CD4-positive, alpha-beta memory T cell (primary cell): ENCODE measurements around the gene C6orf120. TPM values are rescaled to one million over a fixed set of nuclear protein-coding genes. Genes with fewer than 3 reads are reported as not detected.
A peak's percentile ranks its signal among the peaks of the same experiment; 100 is the strongest.

ENCODE experiments used
- CTCF ChIA-PET: fragments of 350-600 bp; sonication (Branson Sonifier 250); formaldehyde crosslinking; loops from one replicate; lab custom pipeline; 2021; ENCODE audit warnings: inconsistent platforms; ENCODE audit not compliant: partially characterized antibody; lab: Charles Lee
- POLR2A ChIA-PET: fragments of 350-600 bp; sonication (Branson Sonifier 250); formaldehyde crosslinking; loops from one replicate; lab custom pipeline; 2021; ENCODE audit not compliant: partially characterized antibody; lab: Charles Lee
- DNase-seq, 5 donors: peaks; one replicate each; pipeline versions ENCODE4 v3.0.0 to v3.0.0-alpha.2; 2020 to 2022; ENCODE audit warnings: mixed read lengths in 1 of 5
- H3K27ac ChIP-seq: one replicate; pipeline ENCODE4 v1.7.0; 2013; ENCODE audit warnings: low read depth, low read length
- H3K27me3 ChIP-seq: 2 replicates; pipeline ENCODE4 v1.7.0; 2013; ENCODE audit warnings: mild to moderate bottlenecking, low read length, moderate library complexity; ENCODE audit not compliant: insufficient read depth
- H3K36me3 ChIP-seq: 2 replicates; pipeline ENCODE4 v1.7.0; 2013; ENCODE audit warnings: mild to moderate bottlenecking, low read length, moderate library complexity; ENCODE audit not compliant: insufficient read depth
- H3K4me1 ChIP-seq: 2 replicates; pipeline ENCODE4 v1.7.0; 2013; ENCODE audit warnings: mild to moderate bottlenecking, low read length, moderate library complexity; ENCODE audit not compliant: insufficient read depth
- H3K4me3 ChIP-seq, 2 donors: one replicate each; pipeline ENCODE4 v1.7.0; 2013; ENCODE audit warnings: low read length in 2 of 2, mild to moderate bottlenecking in 1 of 2
- H3K9me3 ChIP-seq, 2 donors: one replicate each; pipeline ENCODE4 v1.7.0; 2013; ENCODE audit warnings: low read length in 2 of 2, control low read depth in 1 of 2; ENCODE audit not compliant: control insufficient read depth in 1 of 2
- H3K27ac Mint-ChIP-seq, 7 donors: one replicate each; pipeline ENCODE4 v1.8.0; 2020 to 2021; ENCODE audit warnings: mixed read lengths in 7 of 7, mild to moderate bottlenecking in 6 of 7, inconsistent platforms in 3 of 7, moderate library complexity in 3 of 7
- H3K27me3 Mint-ChIP-seq, 2 donors: one replicate each; pipeline ENCODE4 v1.8.0; 2020 to 2021; ENCODE audit warnings: mixed read lengths in 2 of 2
- H3K36me3 Mint-ChIP-seq, 2 donors: one replicate each; pipeline ENCODE4 v1.8.0; 2020 to 2021; ENCODE audit warnings: mixed read lengths in 2 of 2, inconsistent platforms in 1 of 2, mild to moderate bottlenecking in 1 of 2
- H3K4me1 Mint-ChIP-seq, 4 donors: one replicate each; pipeline ENCODE4 v1.8.0; 2020 to 2021; ENCODE audit warnings: mixed read lengths in 4 of 4, mild to moderate bottlenecking in 1 of 4
- H3K4me3 Mint-ChIP-seq, 8 donors: one replicate each; pipeline ENCODE4 v1.8.0; 2020 to 2021; ENCODE audit warnings: mixed read lengths in 8 of 8, mild to moderate bottlenecking in 7 of 8, moderate library complexity in 6 of 8, inconsistent platforms in 3 of 8
- H3K9me3 Mint-ChIP-seq, 8 donors: one replicate each; pipeline ENCODE4 v1.8.0; 2020 to 2021; ENCODE audit warnings: mixed read lengths in 8 of 8, mild to moderate bottlenecking in 5 of 8, inconsistent platforms in 3 of 8, moderate library complexity in 1 of 8
- intact Hi-C: fragments of 100-400 bp; cut with micrococcal nuclease; formaldehyde crosslinking; loops from one replicate; pipeline ENCODE4 v1.15.1; 2023
- polyA plus RNA-seq, 2 donors: library from polyadenylated mRNA; unstranded; fragments of 300-500 nt; fragmentation: Illumina TruSeq; gene quantifications; one replicate each; pipeline ENCODE4 v1.2.3, GENCODE V29; 2021
- total RNA-seq, 2 experiments: library from RNA; stranded (reverse); gene quantifications; one replicate each; pipeline ENCODE4 v1.2.3, GENCODE V29; 2021

C6orf120 gene
- total and polyA plus RNA-seq, 4 experiments from 2014 or later: 8.3 to 35.9 (median 21.9) TPM

- no peaks in the 10 kb centered on the region for H3K27me3 ChIP-seq
- no peaks in the 10 kb centered on the region for H3K9me3 ChIP-seq
- ChIA-PET POLR2A (interaction anchor here (0.6 to 18.2 kb wide), 3 partner anchors 24 to 63 kb away, joined by 3 to 279 read pairs (median 4); partner anchors contain the start of genes C6orf120, DYNLT2, ERMARD and WDR27), CTCF (no interaction called here)
- no peak overlapping the region for H3K4me3 ChIP-seq
- Mint-ChIP-seq H3K4me3 (no peak overlapping the region), H3K27ac (peak overlapping the region in 4 of 7 donors; percentile 1 to 33 (median 24)), H3K4me1 (peaks cover 13 to 25% (median 17%) of the 10 kb centered on the region in 4 donors), H3K9me3 (no peaks in the 10 kb centered on the region), H3K27me3 (no peaks in the 10 kb centered on the region), H3K36me3 (peaks cover 0 to 10% of the 10 kb centered on the region in 2 donors)
- H3K4me1 ChIP-seq: peaks cover 18% of the 10 kb centered on the region
- intact Hi-C loops: no loop called here
- DNase-seq: no peak
- no peaks in the 10 kb centered on the region for H3K36me3 ChIP-seq
- no peak overlapping the region for H3K27ac ChIP-seq
Observed at GRCh38 chr6:169726963-169727362, 25.0 kb downstream of the C6orf120 start.

DNA sequence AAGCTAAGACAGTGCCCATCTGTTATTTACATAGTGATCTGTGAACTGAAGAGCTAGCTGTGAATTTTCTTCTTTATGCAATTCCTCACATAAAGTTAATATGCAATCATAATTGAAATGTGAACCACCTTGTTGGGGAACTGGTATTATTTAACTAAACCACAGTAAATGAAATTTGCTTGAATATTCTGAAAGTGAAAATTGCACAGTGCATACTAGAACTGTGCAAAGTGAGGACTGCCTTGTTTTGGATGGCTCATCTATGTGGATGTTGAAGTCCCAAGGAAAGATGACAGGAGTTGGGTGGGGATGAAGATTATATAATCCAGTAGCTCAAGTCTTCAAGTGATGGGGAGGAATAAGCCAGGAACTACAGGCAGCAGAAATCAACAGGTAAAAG is 28.0 kb downstream of the C6orf120 start:
- no peak for DNase-seq
- peaks cover 9% of the 10 kb centered on the region for H3K4me1 ChIP-seq
- intact Hi-C loops: no loop called here
- Mint-ChIP-seq H3K4me1 (peaks cover 9 to 12% (median 10%) of the 10 kb centered on the region in 4 donors), H3K27me3 (no peaks in the 10 kb centered on the region), H3K9me3 (no peaks in the 10 kb centered on the region), H3K4me3 (no peak overlapping the region), H3K27ac (no peak overlapping the region), H3K36me3 (peaks cover 0 to under 1% of the 10 kb centered on the region in 2 donors)
- H3K27me3 ChIP-seq: no peaks in the 10 kb centered on the region
- H3K4me3 ChIP-seq: no peak overlapping the region
- H3K27ac ChIP-seq: no peak overlapping the region
- ChIA-PET POLR2A (interaction anchor here (0.6 kb wide), 1 partner anchor 29 kb away, joined by 3 read pairs; the partner anchor contains the start of genes C6orf120 and WDR27), CTCF (no interaction called here)
- H3K9me3 ChIP-seq: no peaks in the 10 kb centered on the region
- H3K36me3 ChIP-seq: no peaks in the 10 kb centered on the region

GRCh38 chr6:169738204-169738975 is 36.5 kb downstream of the C6orf120 start:
- no peak overlapping the region for H3K27ac Mint-ChIP-seq
- H3K36me3 ChIP-seq: no peaks in the 10 kb centered on the region

GRCh38 chr6:169738976-169739529 is 37.1 kb downstream of the C6orf120 start:
- Histone ChIP-seq H3K4me1 (no peaks in the 10 kb centered on the region), H3K27ac (no peak overlapping the region), H3K36me3 (no peaks in the 10 kb centered on the region), H3K27me3 (no peaks in the 10 kb centered on the region), H3K9me3 (no peaks in the 10 kb centered on the region), H3K4me3 (no peak overlapping the region)
- no peak for DNase-seq
- no peak overlapping the region for H3K4me3 Mint-ChIP-seq
- H3K4me1 Mint-ChIP-seq: no peaks in the 10 kb centered on the region
- intact Hi-C loops: no loop called here
- peaks cover 4 to 11% of the 10 kb centered on the region in 2 donors for H3K27me3 Mint-ChIP-seq
- no peak overlapping the region for H3K27ac Mint-ChIP-seq
- ChIA-PET POLR2A (no interaction called here), CTCF (no interaction called here)
- no peaks in the 10 kb centered on the region for H3K36me3 Mint-ChIP-seq
- H3K9me3 Mint-ChIP-seq: no peaks in the 10 kb centered on the region

More at GRCh38 chr6:169738204-169738975, 36.5 kb downstream of the C6orf120 start:
- Mint-ChIP-seq H3K27me3 (peaks cover 4 to 11% of the 10 kb centered on the region in 2 donors), H3K4me3 (no peak overlapping the region), H3K36me3 (no peaks in the 10 kb centered on the region), H3K9me3 (no peaks in the 10 kb centered on the region), H3K4me1 (no peaks in the 10 kb centered on the region)
- Histone ChIP-seq H3K27me3 (no peaks in the 10 kb centered on the region), H3K4me3 (no peak overlapping the region), H3K9me3 (no peaks in the 10 kb centered on the region), H3K27ac (no peak overlapping the region), H3K4me1 (no peaks in the 10 kb centered on the region)
- DNase-seq: no peak
- POLR2A ChIA-PET: no interaction called here
- CTCF ChIA-PET: no interaction called here
- intact Hi-C loops: no loop called here

DNA sequence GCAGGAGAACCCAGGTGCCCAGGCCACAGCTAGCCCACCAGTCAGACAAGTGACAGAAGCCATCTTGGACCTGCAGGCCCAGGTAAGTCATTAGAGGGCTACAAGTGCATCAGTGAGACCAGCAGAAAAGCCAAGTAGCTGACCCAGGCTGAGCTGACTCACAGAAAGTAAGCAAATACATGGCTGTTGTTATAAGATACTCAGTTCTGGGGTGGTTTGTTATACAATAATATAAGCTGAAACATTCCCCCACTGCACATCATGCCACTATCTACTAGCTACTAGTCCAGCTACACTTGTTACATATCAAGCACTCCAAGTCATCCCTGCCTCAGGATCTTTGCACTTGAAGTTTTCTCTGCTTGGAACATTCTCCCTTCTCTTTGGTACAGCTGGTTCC is 39.4 kb downstream of the C6orf120 start:
- Histone ChIP-seq H3K4me1 (no peaks in the 10 kb centered on the region), H3K27me3 (no peaks in the 10 kb centered on the region), H3K9me3 (no peaks in the 10 kb centered on the region), H3K4me3 (no peak overlapping the region), H3K36me3 (no peaks in the 10 kb centered on the region), H3K27ac (no peak overlapping the region)
- intact Hi-C loops: no loop called here
- Mint-ChIP-seq H3K4me1 (no peaks in the 10 kb centered on the region), H3K9me3 (peaks cover 0 to 5% (median 2%) of the 10 kb centered on the region in 8 donors), H3K4me3 (no peak overlapping the region), H3K36me3 (no peaks in the 10 kb centered on the region), H3K27ac (no peak overlapping the region), H3K27me3 (peaks cover 4 to 5% of the 10 kb centered on the region in 2 donors)
- no peak for DNase-seq
- ChIA-PET CTCF (interaction anchor here (2.0 kb wide), 1 partner anchor 8 kb away, joined by 5 read pairs; no protein-coding TSS in a partner anchor), POLR2A (interaction anchor here (1.4 kb wide), 1 partner anchor 18 kb away, joined by 4 read pairs; no protein-coding TSS in a partner anchor)

GRCh38 chr6:169745405-169745804 is 43.5 kb downstream of the C6orf120 start:
- Histone ChIP-seq H3K4me1 (peaks cover 6% of the 10 kb centered on the region), H3K27me3 (no peaks in the 10 kb centered on the region), H3K4me3 (no peak overlapping the region), H3K27ac (no peak overlapping the region), H3K36me3 (no peaks in the 10 kb centered on the region), H3K9me3 (peaks cover 0 to 5% of the 10 kb centered on the region in 2 donors)
- no peak overlapping the region for H3K4me3 Mint-ChIP-seq
- POLR2A ChIA-PET: no interaction called here
- peaks cover 0 to 2% of the 10 kb centered on the region in 2 donors for H3K27me3 Mint-ChIP-seq
- H3K9me3 Mint-ChIP-seq: peaks cover 0 to 14% (median 3%) of the 10 kb centered on the region in 8 donors
- peaks cover 1 to 5% of the 10 kb centered on the region in 2 donors for H3K36me3 Mint-ChIP-seq
- DNase-seq: no peak
- peaks cover 1 to 11% (median 7%) of the 10 kb centered on the region in 4 donors for H3K4me1 Mint-ChIP-seq
- H3K27ac Mint-ChIP-seq: no peak overlapping the region
- CTCF ChIA-PET: no interaction called here
- intact Hi-C loops: no loop called here

GRCh38 chr6:169746556-169746955 is 44.6 kb downstream of the C6orf120 start:
- CTCF ChIA-PET: no interaction called here

More at GRCh38 chr6:169746556-169746955, 44.6 kb downstream of the C6orf120 start:
- H3K36me3 Mint-ChIP-seq: peaks cover 4 to 5% of the 10 kb centered on the region in 2 donors
- Histone ChIP-seq H3K27me3 (no peaks in the 10 kb centered on the region), H3K4me1 (peaks cover 12% of the 10 kb centered on the region), H3K36me3 (no peaks in the 10 kb centered on the region), H3K27ac (no peak overlapping the region), H3K4me3 (no peak overlapping the region), H3K9me3 (peaks cover 0 to 5% of the 10 kb centered on the region in 2 donors)
- intact Hi-C loops: no loop called here
- H3K9me3 Mint-ChIP-seq: peaks cover 0 to 14% (median 3%) of the 10 kb centered on the region in 8 donors
- no peak overlapping the region for H3K27ac Mint-ChIP-seq
- no peak for DNase-seq
- H3K4me1 Mint-ChIP-seq: peaks cover 5 to 23% (median 16%) of the 10 kb centered on the region in 4 donors
- no peak overlapping the region for H3K4me3 Mint-ChIP-seq
- H3K27me3 Mint-ChIP-seq: peaks cover 0 to 2% of the 10 kb centered on the region in 2 donors
- POLR2A ChIA-PET: no interaction called here
